Inferior parietal cortex (tissue), 1 donor: ENCODE measurements around the gene PAXIP1.
"Not testable (repeated sequence)": the region's sequence is repeated elsewhere in the genome, so short reads cannot be mapped to it uniquely, and the experiment has no call there.

Experiments used
- DNase-seq: peaks from one replicate; pipeline ENCODE4 v3.0.0-alpha.2; 2016; ENCODE audit errors: extremely low spot score

PAXIP1 gene

GRCh38 chr7:154946166-154946565 lies 56.8 kb downstream of the PAXIP1 start:
- DNase-seq, result no peak

DNA sequence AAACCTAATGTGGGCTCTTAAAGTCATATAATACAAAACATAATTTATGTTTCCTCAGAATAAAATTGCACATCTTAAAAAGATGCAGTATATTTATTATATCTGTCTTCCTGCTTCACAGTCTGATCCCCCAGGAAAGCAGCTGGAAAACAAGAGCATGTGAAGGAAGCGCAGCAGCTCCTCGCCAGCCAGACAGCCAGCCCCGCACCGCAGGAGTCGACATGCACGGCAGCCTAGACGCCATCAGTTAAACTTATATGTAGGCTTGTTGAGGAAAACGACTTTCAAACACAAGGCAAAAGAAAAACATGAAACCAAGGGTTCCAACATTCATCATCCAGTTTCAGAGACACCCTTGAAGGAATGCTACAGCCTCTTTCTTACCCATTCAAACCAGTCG lies 59.0 kb downstream of the PAXIP1 start:
- no peak for DNase-seq

- DNase-seq, result no peak
Observed at GRCh38 chr7:154942691-154943090, 60.2 kb downstream of the PAXIP1 start.

- DNase-seq, result no peak
Observed at GRCh38 chr7:154937837-154938236, 65.1 kb downstream of the PAXIP1 start.

- DNase-seq, result not testable (repeated sequence)
Observed at GRCh38 chr7:154934353-154934952, 68.5 kb downstream of the PAXIP1 start.

DNA sequence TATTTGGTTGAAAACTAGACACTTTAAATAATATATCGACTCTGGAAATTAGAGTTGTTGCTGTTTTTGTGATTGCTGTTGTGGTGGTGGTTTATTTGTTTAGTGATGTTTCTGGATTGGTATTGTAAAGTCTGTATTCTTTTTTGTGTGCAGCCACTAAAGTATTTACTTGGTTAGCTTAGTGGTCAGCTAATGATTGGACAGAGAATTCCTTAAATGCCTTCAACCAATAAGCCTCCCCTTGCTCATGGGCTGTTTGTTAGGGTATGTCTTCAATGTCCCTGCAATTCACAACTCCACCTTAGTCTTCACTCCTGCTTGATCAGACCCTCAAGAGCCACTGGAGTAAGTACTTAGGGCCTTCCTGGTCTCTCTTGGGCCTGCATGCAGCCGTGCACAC lies 71.0 kb downstream of the PAXIP1 start:
- DNase-seq, result no peak

DNA sequence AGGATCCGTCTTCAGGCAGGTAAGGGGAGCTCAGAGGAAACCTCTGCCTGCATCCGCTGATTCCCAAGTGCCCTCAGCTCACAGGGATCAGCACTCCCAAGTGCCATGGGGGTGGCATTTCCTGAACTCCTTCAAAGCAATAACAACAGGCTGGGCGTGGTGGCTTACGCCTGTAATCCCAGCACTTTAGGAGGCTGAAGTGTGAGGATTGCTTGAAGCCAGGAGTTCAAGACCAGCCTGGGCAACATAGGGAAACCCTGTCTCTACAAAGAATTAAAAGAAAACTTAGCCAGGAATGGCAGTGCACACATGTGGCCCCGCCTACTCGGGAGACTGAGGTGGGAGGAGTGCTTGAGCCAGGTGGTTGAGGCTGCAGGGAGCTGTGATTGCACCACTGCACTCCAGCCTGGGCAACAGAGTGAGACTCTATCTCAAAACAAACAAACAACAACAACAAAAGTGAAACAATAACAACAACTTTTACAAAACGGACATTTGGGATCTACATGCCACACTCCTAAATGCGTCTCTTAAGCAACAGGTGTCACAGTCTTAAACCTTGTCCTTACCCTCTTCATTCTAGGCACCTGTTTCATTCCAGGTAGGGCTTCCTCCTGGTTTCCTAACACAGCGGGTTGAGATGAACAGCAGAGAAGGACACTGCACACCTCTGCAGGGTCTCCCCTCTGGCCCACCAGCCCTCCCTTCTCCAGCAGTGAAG lies 73.8 kb downstream of the PAXIP1 start:
- no peak for DNase-seq

DNA sequence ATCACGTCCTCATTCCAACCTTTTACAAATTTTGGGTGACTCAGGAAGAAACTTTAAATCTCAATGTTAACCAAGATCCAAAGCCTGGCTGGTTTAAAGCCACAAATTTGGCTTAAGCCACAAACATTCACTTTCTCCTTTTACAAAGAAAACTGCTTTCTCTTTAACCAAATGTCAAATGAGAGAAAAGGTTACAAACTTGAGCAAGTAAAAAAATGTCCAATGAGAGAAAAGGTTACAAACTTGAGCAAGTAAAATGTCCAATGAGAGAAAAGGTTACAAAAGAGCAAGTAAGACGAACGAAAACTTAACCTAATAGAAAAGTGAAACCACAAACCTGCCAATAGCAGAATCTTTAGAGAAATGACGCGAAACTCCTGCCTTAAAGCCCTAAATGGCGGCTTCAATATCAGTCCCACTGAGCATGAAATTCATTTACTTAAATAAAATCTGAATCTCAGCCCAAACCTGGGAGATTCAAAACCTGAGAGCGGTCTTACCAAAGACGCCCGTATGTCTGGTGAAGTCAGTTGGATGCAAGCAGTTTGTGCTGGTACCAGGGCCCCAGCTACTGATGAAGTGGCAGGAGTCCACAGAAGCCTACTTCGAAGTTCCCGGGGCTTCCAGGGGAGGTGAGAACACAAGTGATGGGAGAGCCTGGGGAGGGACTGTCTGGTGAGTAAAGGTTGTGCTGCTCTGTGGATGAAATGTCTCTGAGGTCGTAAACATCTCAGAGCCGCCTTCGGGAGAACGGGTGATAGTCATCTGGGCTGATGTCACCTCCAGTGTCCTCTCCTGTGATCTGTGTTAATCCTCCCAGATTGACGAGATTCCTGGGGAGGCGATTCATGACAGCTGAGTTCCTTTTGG lies 74.6 kb downstream of the PAXIP1 start:
- peak; percentile 91 for DNase-seq

- DNase-seq, result peak; percentile 92
Observed at GRCh38 chr7:154927624-154928125, 75.2 kb downstream of the PAXIP1 start.

GRCh38 chr7:154922472-154922871 lies 80.5 kb downstream of the PAXIP1 start:
- DNase-seq, result not testable (repeated sequence)

DNA sequence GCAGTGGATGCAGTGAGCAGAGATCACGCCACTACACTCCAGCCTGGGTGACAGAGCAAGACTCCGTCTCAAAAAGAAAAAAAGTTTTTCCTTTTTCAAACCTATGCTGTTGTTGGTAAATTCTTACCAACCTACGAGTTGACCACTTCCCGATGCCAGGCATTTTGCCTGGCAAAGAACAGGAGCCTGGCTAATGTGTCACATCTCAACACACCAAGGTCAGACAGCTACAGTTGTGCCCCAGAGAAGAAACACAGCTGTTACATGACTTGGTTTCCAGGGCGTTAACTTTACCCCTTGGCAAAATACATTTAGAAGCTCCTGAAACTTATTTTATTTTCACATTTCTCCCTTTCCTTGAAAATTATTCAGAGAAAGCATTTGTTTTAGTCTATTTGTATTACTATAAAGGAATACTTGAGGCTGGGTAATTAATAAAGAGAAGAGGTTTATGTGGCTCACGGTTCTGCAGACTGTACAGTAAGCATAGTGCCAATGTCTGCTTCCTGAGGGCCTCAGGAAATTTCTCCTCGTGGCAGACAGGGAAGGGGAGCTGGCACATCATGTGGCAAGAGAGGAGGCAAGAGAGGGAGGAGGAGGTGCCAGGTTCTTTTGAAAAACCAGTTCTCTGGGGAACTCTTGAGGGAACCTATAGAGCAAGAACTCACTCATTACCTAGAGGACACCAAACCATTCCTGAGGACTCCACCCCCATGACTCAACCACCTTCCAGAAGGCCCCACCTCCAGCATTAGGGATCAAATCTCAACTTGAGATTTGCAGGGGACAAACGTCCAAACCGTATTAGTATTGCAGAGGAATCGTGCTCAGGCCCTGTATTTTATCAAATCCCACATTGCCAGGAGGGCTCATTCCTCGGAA lies 83.3 kb downstream of the PAXIP1 start:
- DNase-seq, result no peak

- no peak for DNase-seq
Observed at GRCh38 chr7:154918741-154919140, 84.2 kb downstream of the PAXIP1 start.

DNA sequence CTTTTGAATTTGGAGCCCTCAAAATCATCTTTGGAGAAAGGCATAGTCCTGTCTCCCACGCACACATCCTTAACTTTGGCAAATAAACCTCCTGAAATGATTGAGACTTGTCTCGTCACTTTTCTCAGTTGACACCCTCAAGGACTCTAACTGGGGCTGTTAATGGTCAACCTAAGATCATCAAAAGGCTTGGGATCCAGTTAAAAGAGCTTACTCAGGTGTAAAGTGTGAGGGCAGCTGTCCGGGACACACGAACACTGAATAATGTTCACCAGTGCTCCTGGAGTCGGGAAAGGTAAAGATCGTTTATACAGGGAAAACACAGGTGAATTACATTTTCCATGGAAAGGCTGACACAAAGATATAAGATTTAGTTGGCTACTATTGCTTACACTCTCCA lies 84.7 kb downstream of the PAXIP1 start:
- DNase-seq, result no peak

GRCh38 chr7:154917808-154918160 lies 85.1 kb downstream of the PAXIP1 start:
- no peak for DNase-seq

- DNase-seq, result no peak
Observed at GRCh38 chr7:154916856-154917807, 85.8 kb downstream of the PAXIP1 start.

- DNase-seq, result no peak
Observed at GRCh38 chr7:154916381-154916780, 86.5 kb downstream of the PAXIP1 start.

GRCh38 chr7:154915600-154915999 lies 87.3 kb downstream of the PAXIP1 start:
- no peak for DNase-seq

GRCh38 chr7:154914996-154915380 lies 87.9 kb downstream of the PAXIP1 start:
- no peak for DNase-seq

DNA sequence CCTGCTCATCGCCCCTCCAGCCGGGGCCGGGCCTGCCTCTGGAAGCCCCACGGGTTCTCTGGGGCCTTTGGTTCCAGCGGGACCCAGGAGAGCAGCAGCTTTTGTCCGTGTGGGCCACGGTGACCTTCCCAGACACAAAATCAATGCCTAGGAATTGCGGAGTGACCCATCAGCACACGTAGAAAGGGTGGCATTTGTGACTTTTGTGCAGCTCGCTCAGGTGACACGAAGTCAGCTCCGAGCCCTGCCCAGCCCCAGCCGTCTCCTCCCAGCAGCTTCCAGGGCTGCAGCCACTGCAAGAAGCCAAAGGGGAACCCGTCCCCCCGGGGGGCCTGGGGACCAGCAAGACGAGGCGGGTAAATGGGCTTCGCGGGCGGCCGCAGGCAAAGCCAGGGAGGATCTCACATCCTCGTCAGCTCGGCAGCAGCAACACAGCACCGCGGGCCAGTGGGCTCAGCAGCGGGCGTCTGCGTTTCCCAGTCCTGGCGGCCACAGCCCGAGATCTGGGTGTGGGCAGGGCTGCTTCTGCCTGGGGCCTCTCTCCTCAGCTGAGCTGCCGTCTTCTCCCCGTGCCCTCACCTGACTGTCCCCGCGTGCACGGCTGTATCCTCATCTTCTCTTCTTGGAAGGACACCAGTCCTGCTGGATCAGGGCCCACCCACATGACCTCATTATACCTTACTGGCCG lies 88.5 kb downstream of the PAXIP1 start:
- DNase-seq, result no peak
